ENCODE results near the gene SLC7A8. TPM values are rescaled to one million over a fixed set of nuclear protein-coding genes. Genes with fewer than 3 reads are reported as not detected.

The SLC7A8 gene
- total RNA-seq, 2 donors from 2014 or later = 119 to 143 TPM

- TF ChIP-seq CTCF (IDR thresholded peaks at IDR 0.05) (no peak), POLR2AphosphoS5 (IDR thresholded peaks at IDR 0.05) (no peak), POLR2A (IDR thresholded peaks at IDR 0.05) (no peak)
Measured at GRCh38 chr14:23171222-23171975, 12.1 kb downstream of the SLC7A8 start.

GRCh38 chr14:23169622-23170021 lies 13.8 kb downstream of the SLC7A8 start:
- 94% methylated on average over 6 of the region's 6 CpGs for WGBS
- no peaks in the 10 kb centered on the region for H3K4me1 ChIP-seq (replicated peaks)
- peak overlapping the region in 1 of 2 donors; percentile 55 for H3K27ac ChIP-seq

More at GRCh38 chr14:23171222-23171975, 12.1 kb downstream of the SLC7A8 start:
- Histone ChIP-seq H3K27me3 (replicated peaks; ENCODE audit: insufficient read depth) (no peaks in the 10 kb centered on the region), H3K36me3 (no peaks in the 10 kb centered on the region), H3K27ac (peak overlapping the region; percentile 13 to 35), H3K4me3 (no peak overlapping the region), H3K4me1 (replicated peaks) (no peaks in the 10 kb centered on the region), H3K9me3 (no peaks in the 10 kb centered on the region)
- WGBS = 44% methylated on average over 8 of the region's 8 CpGs
- intact Hi-C loops (cut with DNase I) = no loop called here
- DNase-seq (ENCODE audit: low spot score) = no peak

GRCh38 chr14:23168246-23168645 lies 15.2 kb downstream of the SLC7A8 start:
- 27% methylated on average over 2 of the region's 2 CpGs for WGBS
- Histone ChIP-seq H3K9me3 (no peaks in the 10 kb centered on the region), H3K4me1 (replicated peaks) (no peaks in the 10 kb centered on the region), H3K36me3 (no peaks in the 10 kb centered on the region), H3K27ac (peak overlapping the region; percentile 25 to 55), H3K4me3 (no peak overlapping the region), H3K27me3 (replicated peaks; ENCODE audit: insufficient read depth) (no peaks in the 10 kb centered on the region)
- intact Hi-C loops (cut with DNase I) = no loop called here
- TF ChIP-seq CTCF (IDR thresholded peaks at IDR 0.05) (no peak), POLR2A (IDR thresholded peaks at IDR 0.05) (no peak), POLR2AphosphoS5 (IDR thresholded peaks at IDR 0.05) (peak; percentile 46)
- no peak for DNase-seq (ENCODE audit: low spot score)

More at GRCh38 chr14:23169622-23170021, 13.8 kb downstream of the SLC7A8 start:
- H3K4me3 ChIP-seq = no peak overlapping the region
- DNase-seq (ENCODE audit: low spot score) = no peak
- no peaks in the 10 kb centered on the region for H3K27me3 ChIP-seq (replicated peaks; ENCODE audit: insufficient read depth)
- intact Hi-C loops (cut with DNase I) = no loop called here
- H3K9me3 ChIP-seq = no peaks in the 10 kb centered on the region
- TF ChIP-seq CTCF (IDR thresholded peaks at IDR 0.05) (no peak), POLR2AphosphoS5 (IDR thresholded peaks at IDR 0.05) (no peak), POLR2A (IDR thresholded peaks at IDR 0.05) (no peak)
- no peaks in the 10 kb centered on the region for H3K36me3 ChIP-seq

DNA sequence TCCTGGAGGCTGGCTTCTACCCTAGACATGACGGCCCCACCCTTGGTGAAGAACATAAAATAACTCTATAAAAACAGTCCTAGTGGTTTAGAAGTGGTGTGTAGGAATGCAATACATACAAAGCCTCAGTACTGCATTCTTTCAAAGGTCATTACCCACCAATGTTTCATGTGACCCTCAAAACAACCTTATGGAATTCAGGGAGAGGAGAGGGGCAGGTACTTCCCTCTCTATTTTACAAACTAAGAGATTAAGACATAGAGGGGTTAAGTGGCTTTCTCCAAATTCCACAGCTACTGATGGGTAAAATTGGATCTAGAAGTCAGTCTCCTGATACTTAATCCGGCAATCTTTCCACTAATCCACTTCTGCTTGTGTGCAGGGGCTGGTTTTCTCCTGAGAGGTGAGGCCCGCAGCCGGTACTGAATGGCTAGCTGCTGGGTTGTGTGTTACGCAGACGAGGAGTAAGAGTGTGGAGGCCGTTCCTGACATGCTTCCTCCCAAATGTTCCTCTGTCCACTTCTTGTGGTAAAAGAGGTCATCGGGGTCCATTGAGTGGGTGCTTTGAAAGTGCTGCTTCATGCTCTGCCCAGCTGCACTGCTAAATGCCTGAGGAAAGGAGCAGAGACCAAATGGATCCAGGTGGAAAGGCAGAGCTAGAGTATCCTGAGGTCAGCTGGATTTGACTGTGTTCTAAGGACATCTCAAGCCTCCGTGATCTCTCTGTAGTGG lies 16.2 kb downstream of the SLC7A8 start:
- H3K4me1 ChIP-seq (replicated peaks) = no peaks in the 10 kb centered on the region
- H3K27ac ChIP-seq = peak overlapping the region in 1 of 2 donors; percentile 25
- intact Hi-C loops (cut with DNase I) = no loop called here
- H3K27me3 ChIP-seq (replicated peaks; ENCODE audit: insufficient read depth) = no peaks in the 10 kb centered on the region
- no peak for TF ChIP-seq CTCF (IDR thresholded peaks at IDR 0.05)
- no peak for TF ChIP-seq POLR2A (IDR thresholded peaks at IDR 0.05)
- TF ChIP-seq POLR2AphosphoS5 (IDR thresholded peaks at IDR 0.05) = no peak
- no peak overlapping the region for H3K4me3 ChIP-seq
- DNase-seq (ENCODE audit: low spot score) = no peak
- H3K9me3 ChIP-seq = no peaks in the 10 kb centered on the region
- WGBS = 78% methylated on average over 9 of the region's 9 CpGs
- H3K36me3 ChIP-seq = no peaks in the 10 kb centered on the region
